Thyroid gland (tissue), 4 donors: Measurements from ENCODE around the gene TREX2. TPM values are rescaled to one million over a fixed set of nuclear protein-coding genes. Genes with fewer than 3 reads are reported as not detected.

Experiments used
- DNase-seq, 2 donors: peaks; one replicate each; pipeline ENCODE4 v3.0.0-alpha.2; 2019
- H3K27ac ChIP-seq, 3 donors: fragments of 200-600 bp; sonication (generic); 1 replicate in 2 of 3; 2 replicates in 1 of 3; pipeline ENCODE4 v1.5.1; 2016 to 2019; ENCODE audit warnings: mild to moderate bottlenecking in 1 of 3, moderate library complexity in 1 of 3
- H3K27me3 ChIP-seq: fragments of 200-600 bp; sonication (generic); one replicate; pipeline ENCODE4 v1.5.1; 2019
- H3K36me3 ChIP-seq, 2 donors: fragments of 200-600 bp; sonication (generic); one replicate each; pipeline ENCODE4 v1.5.1; 2016 to 2019
- H3K4me1 ChIP-seq, 2 donors: fragments of 200-600 bp; sonication (generic); one replicate each; pipeline ENCODE4 v1.5.1; 2017 to 2019
- H3K4me3 ChIP-seq, 3 donors: fragments of 200-600 bp; sonication (generic); replicated peaks in 1 of 3; 1 replicate in 2 of 3; 2 replicates in 1 of 3; pipeline ENCODE4 v1.5.1; 2016; ENCODE audit warnings: mild to moderate bottlenecking in 1 of 3
- H3K9me3 ChIP-seq: fragments of 200-600 bp; sonication (generic); one replicate; pipeline ENCODE4 v1.5.1; 2017
- POLR2A ChIP-seq, 2 donors: fragments of 450-650 bp; IDR thresholded peaks; one replicate each; pipeline ENCODE4 v1.6.1; 2017; ENCODE audit warnings: antibody characterized with exemption in 2 of 2, mild to moderate bottlenecking in 2 of 2, moderate library complexity in 1 of 2
- WGBS, 2 donors: methylation state at CpG; one replicate each; pipeline ENCODE4 v1.1.5; 2017; 5-methylcytosine and 5-hydroxymethylcytosine counted together
- intact Hi-C: fragments of 100-400 bp; cut with DNase I; formaldehyde crosslinking; loops from one replicate; pipeline ENCODE4 v1.15.1; 2023
- total RNA-seq, 4 donors: library from RNA; depleted of rRNA; stranded (reverse); fragments of >200 nt; gene quantifications; one replicate each; pipeline ENCODE4 v1.2.3, GENCODE V29; 2016
- TF ChIP-seq, protein P1 (sequence below), 6 experiments: fragments of 200-600 bp in 3 of 6; fragments of 450-650 bp in 3 of 6; sonication (generic) in 3 of 6; IDR thresholded peaks; one replicate each; pipeline ENCODE4 v1.5.1; 2016 to 2019; ENCODE audit warnings: antibody characterized with exemption in 6 of 6, mild to moderate bottlenecking in 2 of 6, inconsistent platforms in 1 of 6, moderate library complexity in 1 of 6

TREX2 gene
- total RNA-seq, 4 donors from 2014 or later: 0.40 to 8.9 (median 3.2) TPM; not detected in 1

DNA sequence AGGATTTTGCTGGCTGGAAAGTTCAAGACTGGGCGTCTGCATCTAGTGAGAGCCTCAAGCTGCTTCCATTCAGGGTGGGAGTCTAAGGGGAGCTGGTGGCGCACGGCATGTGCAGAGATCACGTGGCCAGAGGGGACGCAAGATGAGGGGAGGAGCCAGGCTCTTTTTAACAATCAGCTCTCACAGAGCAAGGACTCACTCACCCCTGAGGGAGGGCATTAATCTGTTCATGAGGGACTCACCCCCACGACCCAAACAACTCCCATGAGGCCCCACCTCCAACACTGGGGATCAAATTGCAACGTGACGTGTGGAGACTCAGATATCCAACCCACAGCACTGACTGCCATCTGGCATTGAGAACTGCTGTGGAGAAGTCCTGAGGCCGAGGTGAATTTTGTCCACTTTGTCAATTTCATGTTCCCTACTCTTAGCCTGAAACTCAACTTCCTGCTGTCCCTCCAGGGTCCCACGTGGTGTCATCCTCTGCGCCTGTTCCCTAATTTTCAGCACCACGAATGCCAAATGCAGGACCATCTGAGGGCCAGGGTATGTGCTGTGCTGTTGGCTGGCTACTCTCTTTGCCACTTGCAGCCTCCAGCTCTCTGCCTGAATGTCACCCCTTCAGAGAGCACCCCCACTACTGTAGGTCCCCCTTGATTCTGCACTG is 28.9 kb downstream of the TREX2 start:
- no peak for TF ChIP-seq POLR2A (IDR thresholded peaks at IDR 0.05)
- TF ChIP-seq, protein P1, sequence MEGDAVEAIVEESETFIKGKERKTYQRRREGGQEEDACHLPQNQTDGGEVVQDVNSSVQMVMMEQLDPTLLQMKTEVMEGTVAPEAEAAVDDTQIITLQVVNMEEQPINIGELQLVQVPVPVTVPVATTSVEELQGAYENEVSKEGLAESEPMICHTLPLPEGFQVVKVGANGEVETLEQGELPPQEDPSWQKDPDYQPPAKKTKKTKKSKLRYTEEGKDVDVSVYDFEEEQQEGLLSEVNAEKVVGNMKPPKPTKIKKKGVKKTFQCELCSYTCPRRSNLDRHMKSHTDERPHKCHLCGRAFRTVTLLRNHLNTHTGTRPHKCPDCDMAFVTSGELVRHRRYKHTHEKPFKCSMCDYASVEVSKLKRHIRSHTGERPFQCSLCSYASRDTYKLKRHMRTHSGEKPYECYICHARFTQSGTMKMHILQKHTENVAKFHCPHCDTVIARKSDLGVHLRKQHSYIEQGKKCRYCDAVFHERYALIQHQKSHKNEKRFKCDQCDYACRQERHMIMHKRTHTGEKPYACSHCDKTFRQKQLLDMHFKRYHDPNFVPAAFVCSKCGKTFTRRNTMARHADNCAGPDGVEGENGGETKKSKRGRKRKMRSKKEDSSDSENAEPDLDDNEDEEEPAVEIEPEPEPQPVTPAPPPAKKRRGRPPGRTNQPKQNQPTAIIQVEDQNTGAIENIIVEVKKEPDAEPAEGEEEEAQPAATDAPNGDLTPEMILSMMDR (IDR thresholded peaks at IDR 0.05): no peak
- WGBS, 2 donors: 60 to 77% methylated on average over 5 of the region's 12 CpGs
- H3K4me1 ChIP-seq: peaks cover 0 to 6% of the 10 kb centered on the region in 2 donors
- H3K36me3 ChIP-seq: no peaks in the 10 kb centered on the region
- intact Hi-C loops: no loop called here
- H3K4me3 ChIP-seq: no peak overlapping the region
- H3K27me3 ChIP-seq: no peaks in the 10 kb centered on the region
- no peak for DNase-seq
- H3K27ac ChIP-seq: no peak overlapping the region
- no peaks in the 10 kb centered on the region for H3K9me3 ChIP-seq

DNA sequence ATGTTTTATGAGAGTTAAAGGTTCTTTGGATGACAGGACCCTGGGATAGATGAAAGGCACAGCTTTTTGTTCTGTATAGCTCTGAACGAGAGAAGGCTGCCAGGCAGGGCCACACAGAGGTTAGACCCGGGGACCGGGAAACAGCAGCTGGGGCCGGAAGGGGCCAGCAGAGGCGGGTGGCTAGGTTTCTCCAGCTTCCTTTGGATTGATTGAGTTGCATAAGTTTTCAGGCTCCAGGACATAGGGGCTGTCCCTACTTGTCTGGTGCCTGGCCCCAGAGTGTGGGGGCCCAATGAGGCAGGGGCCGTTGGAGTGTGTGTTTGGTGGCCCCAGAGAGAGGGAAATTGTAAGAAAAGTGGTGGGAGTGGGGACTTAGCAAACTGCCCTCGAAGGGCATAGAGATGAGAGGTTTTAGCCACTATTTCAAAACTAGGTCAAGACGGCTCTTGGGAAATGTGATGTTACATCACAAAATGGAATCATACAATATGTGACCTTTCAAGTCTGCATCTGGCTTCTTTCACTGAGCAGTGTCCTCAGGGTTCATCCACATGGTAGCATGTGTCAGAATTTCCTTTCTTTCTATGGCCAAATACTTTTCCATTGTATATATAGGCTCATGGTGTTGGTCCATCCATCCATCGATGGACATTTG is 30.9 kb downstream of the TREX2 start:
- Histone ChIP-seq H3K4me3 (no peak overlapping the region), H3K36me3 (no peaks in the 10 kb centered on the region), H3K4me1 (peaks cover 0 to 10% of the 10 kb centered on the region in 2 donors), H3K27ac (no peak overlapping the region), H3K9me3 (no peaks in the 10 kb centered on the region), H3K27me3 (no peaks in the 10 kb centered on the region)
- WGBS, 2 donors: 76 to 86% methylated on average over 8 to 9 of the region's 9 CpGs
- DNase-seq: no peak
- intact Hi-C loops: no loop called here
- TF ChIP-seq, protein P1 (IDR thresholded peaks at IDR 0.05): no peak
- no peak for TF ChIP-seq POLR2A (IDR thresholded peaks at IDR 0.05)

DNA sequence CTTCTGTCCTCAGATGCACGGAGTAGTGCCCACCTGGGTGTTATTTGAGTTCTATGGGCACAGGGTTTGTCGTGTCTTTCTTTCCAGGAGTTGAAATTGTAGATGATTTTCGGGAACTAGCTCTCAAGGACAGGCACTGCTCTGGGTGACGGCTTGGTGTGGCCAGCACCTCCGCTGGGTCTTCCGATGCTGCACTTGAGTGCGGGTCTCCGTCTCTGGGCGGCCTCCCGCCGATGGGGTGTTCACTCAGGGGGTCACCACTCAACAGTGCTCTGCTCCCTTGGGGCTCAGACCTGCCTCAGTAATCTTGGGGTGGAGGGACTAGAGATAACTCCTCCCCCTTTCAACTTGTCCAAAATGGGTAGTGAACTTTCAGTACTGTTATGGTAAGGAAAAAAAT is 32.1 kb downstream of the TREX2 start:
- intact Hi-C loops: no loop called here
- DNase-seq: no peak
- Histone ChIP-seq H3K27me3 (no peaks in the 10 kb centered on the region), H3K36me3 (no peaks in the 10 kb centered on the region), H3K9me3 (no peaks in the 10 kb centered on the region), H3K4me3 (no peak overlapping the region), H3K4me1 (peaks cover 0 to 10% of the 10 kb centered on the region in 2 donors), H3K27ac (no peak overlapping the region)
- no peak for TF ChIP-seq POLR2A (IDR thresholded peaks at IDR 0.05)
- TF ChIP-seq, protein P1 (IDR thresholded peaks at IDR 0.05): no peak
- no CpG with 5 or more reads among the region's 11 CpGs for WGBS, 2 donors

DNA sequence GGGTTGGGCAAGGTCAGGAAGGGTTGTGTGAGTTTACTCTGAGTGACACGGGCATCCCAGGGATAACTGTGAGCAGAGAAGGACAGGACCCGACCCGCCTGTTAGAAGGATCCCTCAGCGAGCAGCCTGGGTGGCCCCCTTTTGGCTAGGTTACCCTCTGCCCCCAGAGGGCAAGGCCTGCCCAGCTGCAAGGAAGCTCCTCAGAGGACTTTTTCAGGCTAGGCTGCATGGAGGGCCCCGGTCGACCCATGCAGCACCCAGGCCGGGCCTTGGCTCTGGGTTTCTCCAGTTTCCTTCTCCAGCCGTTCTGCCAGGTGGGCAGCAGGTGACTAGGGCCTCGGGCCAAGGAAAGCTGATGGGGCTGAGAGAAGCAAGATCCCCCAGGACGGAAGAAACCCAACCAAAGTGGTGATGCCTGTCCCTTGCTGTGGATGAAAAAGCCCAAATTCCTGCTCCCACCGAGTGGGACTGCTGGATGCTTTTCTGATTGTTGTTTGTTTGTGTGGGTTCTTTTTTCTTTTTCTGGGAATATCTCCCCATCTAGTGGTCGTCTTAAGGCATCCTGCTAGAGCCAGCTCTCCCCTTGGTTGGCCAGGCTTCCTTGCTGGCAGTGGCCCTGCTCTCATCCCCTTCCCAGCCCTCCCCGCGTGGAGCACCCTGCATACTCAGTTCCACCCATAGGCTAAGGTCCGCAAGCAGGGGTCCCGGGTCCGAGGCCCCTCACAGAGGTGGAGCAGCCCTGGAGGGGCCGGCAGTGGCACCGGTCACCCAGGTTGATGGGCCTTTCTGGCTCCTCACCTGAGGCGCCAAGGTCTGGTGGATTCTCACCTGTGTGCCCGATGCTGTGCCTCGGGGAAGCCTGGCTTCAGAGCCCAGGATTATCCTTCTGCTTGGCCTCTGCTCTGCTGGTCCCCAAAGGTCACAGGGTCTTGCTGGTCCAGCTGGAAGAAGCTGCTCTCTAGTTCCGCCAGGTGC is 32.8 kb downstream of the TREX2 start:
- intact Hi-C loops: no loop called here
- no peaks in the 10 kb centered on the region for H3K9me3 ChIP-seq
- no peaks in the 10 kb centered on the region for H3K36me3 ChIP-seq
- no peaks in the 10 kb centered on the region for H3K27me3 ChIP-seq
- no peak overlapping the region for H3K27ac ChIP-seq
- no peak overlapping the region for H3K4me3 ChIP-seq
- DNase-seq: no peak
- WGBS, 2 donors: 79 to 81% methylated on average over 10 of the region's 23 CpGs
- TF ChIP-seq, protein P1 (IDR thresholded peaks at IDR 0.05): no peak
- no peak for TF ChIP-seq POLR2A (IDR thresholded peaks at IDR 0.05)
- H3K4me1 ChIP-seq: peaks cover 0 to 10% of the 10 kb centered on the region in 2 donors
